Peyer's patch (tissue), 4 donors: ENCODE results near the gene EPS8L1. TPM values are rescaled to one million over a fixed set of nuclear protein-coding genes. Genes with fewer than 3 reads are reported as not detected.
A peak's percentile ranks its signal among the peaks of the same experiment; 100 is the strongest.

Experiments
- DNase-seq, 3 donors: peaks; one replicate each; pipeline ENCODE4 v3.0.0-alpha.2; 2017 to 2019
- H3K27ac ChIP-seq, 4 donors: fragments of 200-600 bp; sonication (generic); one replicate each; pipeline ENCODE4 v1.5.1; 2016 to 2019
- H3K27me3 ChIP-seq, 2 donors: fragments of 200-600 bp; sonication (generic); one replicate each; pipeline ENCODE4 v1.5.1; 2019
- H3K36me3 ChIP-seq, 3 donors: fragments of 200-600 bp; sonication (generic); one replicate each; pipeline ENCODE4 v1.5.1; 2016 to 2019
- H3K4me1 ChIP-seq, 4 donors: fragments of 200-600 bp; sonication (generic); one replicate each; pipeline ENCODE4 v1.5.1; 2016 to 2019
- H3K4me3 ChIP-seq, 4 donors: fragments of 200-600 bp; sonication (generic); 1 replicate in 3 of 4; 2 replicates in 1 of 4; pipeline ENCODE4 v1.5.1; 2016 to 2019; ENCODE audit warnings: mild to moderate bottlenecking in 1 of 4
- H3K9me3 ChIP-seq, 4 donors: fragments of 200-600 bp; sonication (generic); one replicate each; pipeline ENCODE4 v1.5.1; 2016 to 2019; ENCODE audit warnings: mild to moderate bottlenecking in 1 of 4
- POLR2A ChIP-seq, 2 donors: fragments of 450-650 bp; IDR thresholded peaks; one replicate each; pipeline ENCODE4 v1.5.1; 2017; ENCODE audit warnings: antibody characterized with exemption in 2 of 2, mild to moderate bottlenecking in 2 of 2, moderate library complexity in 2 of 2
- total RNA-seq, 4 donors: library from RNA; depleted of rRNA; stranded (reverse); fragments of >200 nt; gene quantifications; one replicate each; pipeline ENCODE4 v1.1.0, GENCODE V29; 2016
- TF ChIP-seq, protein P1 (sequence below), 6 experiments: fragments of 450-650 bp in 4 of 6; fragments of 200-600 bp in 2 of 6; sonication (generic) in 1 of 6; IDR thresholded peaks; one replicate each; pipeline ENCODE4 v1.5.1; 2017 to 2019; ENCODE audit warnings: antibody characterized with exemption in 6 of 6, mild to moderate bottlenecking in 3 of 6, moderate library complexity in 1 of 6

Gene EPS8L1
- total RNA-seq, 4 donors from 2014 or later: 5.0 to 43.8 (median 23.1) TPM

DNA sequence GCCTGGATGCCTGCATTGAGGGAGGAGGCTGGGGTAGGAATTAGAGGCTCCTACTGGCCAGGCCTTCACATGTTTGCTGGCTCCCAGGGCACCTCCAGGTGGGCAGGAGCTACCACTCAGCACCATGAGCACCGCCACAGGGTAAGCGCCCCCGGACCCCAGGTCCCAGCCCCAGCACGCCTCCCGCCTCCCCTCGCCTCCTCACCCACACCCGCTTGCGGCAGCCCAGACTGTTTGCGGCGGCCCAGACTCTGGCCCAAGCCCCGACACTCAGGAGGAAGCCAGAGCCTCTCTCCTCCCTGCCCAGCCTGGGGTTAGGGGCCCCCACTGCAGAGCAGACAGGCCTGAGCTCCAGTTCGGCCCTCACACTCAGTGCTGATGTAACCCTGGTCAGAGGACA lies 652 bp downstream of the EPS8L1 start:
- H3K4me1 ChIP-seq: peaks cover 0 to 14% (median 7%) of the 10 kb centered on the region in 4 donors
- TF ChIP-seq POLR2A (IDR thresholded peaks at IDR 0.05): no peak
- TF ChIP-seq, protein P1, sequence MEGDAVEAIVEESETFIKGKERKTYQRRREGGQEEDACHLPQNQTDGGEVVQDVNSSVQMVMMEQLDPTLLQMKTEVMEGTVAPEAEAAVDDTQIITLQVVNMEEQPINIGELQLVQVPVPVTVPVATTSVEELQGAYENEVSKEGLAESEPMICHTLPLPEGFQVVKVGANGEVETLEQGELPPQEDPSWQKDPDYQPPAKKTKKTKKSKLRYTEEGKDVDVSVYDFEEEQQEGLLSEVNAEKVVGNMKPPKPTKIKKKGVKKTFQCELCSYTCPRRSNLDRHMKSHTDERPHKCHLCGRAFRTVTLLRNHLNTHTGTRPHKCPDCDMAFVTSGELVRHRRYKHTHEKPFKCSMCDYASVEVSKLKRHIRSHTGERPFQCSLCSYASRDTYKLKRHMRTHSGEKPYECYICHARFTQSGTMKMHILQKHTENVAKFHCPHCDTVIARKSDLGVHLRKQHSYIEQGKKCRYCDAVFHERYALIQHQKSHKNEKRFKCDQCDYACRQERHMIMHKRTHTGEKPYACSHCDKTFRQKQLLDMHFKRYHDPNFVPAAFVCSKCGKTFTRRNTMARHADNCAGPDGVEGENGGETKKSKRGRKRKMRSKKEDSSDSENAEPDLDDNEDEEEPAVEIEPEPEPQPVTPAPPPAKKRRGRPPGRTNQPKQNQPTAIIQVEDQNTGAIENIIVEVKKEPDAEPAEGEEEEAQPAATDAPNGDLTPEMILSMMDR (IDR thresholded peaks at IDR 0.05): no peak
- H3K36me3 ChIP-seq: no peaks in the 10 kb centered on the region
- no peaks in the 10 kb centered on the region for H3K27me3 ChIP-seq
- H3K9me3 ChIP-seq: peaks cover 0 to 9% (median 0%) of the 10 kb centered on the region in 4 donors
- no peak for DNase-seq
- peak overlapping the region in 1 of 4 donors; percentile 43 for H3K4me3 ChIP-seq
- H3K27ac ChIP-seq: peak overlapping the region in 1 of 4 donors; percentile 64

DNA sequence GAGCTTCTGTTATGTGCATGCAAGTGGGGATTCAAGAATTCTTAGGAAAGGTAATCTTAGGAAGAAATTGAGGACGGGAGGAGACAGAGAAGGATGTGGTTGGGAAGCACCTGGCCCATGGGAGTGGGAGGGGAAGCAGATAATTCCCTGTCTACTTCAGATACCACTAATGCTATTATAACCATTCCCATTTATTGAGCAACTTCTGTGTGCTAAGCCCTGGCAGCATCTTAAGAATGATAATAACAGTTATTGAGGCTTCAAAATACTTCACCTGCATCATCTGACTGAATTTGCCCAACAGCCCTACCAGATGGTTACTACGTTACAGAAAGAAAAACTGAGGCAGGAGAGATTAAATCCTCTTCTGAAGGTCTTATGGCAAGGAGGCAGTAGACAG lies 1.4 kb downstream of the EPS8L1 start:
- no peaks in the 10 kb centered on the region for H3K36me3 ChIP-seq
- H3K4me1 ChIP-seq: peaks cover 0 to 20% (median 9%) of the 10 kb centered on the region in 4 donors
- H3K9me3 ChIP-seq: peaks cover 0 to 14% (median 0%) of the 10 kb centered on the region in 4 donors
- no peak overlapping the region for H3K27ac ChIP-seq
- TF ChIP-seq, protein P1 (IDR thresholded peaks at IDR 0.05): no peak
- TF ChIP-seq POLR2A (IDR thresholded peaks at IDR 0.05): no peak
- no peak overlapping the region for H3K4me3 ChIP-seq
- H3K27me3 ChIP-seq: peaks cover 0 to 3% of the 10 kb centered on the region in 2 donors
- DNase-seq: no peak

DNA sequence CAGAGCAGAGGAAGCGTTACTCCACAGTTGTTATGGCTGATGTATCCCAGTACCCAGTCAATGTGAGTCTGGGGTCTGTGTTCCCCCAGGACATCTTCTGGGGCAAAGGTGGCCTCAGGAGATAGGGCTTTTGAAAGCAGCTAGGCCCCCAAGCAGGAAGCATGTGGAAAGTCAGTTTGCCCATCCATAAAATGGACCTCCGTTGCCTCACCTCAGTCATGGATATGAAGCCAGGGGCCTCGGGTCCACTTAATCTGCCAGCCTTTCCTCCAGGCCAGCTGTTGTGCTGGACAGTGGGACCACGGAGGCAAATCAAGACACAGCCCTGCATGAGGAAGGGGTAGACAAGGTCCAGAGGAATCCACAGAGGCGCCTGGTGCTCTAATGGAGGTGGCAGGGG lies 3.3 kb downstream of the EPS8L1 start:
- no peak overlapping the region for H3K27ac ChIP-seq
- no peak for TF ChIP-seq POLR2A (IDR thresholded peaks at IDR 0.05)
- TF ChIP-seq, protein P1 (IDR thresholded peaks at IDR 0.05): no peak
- H3K4me3 ChIP-seq: no peak overlapping the region
- peaks cover 0 to 24% (median 9%) of the 10 kb centered on the region in 4 donors for H3K4me1 ChIP-seq
- H3K36me3 ChIP-seq: no peaks in the 10 kb centered on the region
- peaks cover 0 to 21% (median 0%) of the 10 kb centered on the region in 4 donors for H3K9me3 ChIP-seq
- peaks cover 0 to 7% of the 10 kb centered on the region in 2 donors for H3K27me3 ChIP-seq
- no peak for DNase-seq

DNA sequence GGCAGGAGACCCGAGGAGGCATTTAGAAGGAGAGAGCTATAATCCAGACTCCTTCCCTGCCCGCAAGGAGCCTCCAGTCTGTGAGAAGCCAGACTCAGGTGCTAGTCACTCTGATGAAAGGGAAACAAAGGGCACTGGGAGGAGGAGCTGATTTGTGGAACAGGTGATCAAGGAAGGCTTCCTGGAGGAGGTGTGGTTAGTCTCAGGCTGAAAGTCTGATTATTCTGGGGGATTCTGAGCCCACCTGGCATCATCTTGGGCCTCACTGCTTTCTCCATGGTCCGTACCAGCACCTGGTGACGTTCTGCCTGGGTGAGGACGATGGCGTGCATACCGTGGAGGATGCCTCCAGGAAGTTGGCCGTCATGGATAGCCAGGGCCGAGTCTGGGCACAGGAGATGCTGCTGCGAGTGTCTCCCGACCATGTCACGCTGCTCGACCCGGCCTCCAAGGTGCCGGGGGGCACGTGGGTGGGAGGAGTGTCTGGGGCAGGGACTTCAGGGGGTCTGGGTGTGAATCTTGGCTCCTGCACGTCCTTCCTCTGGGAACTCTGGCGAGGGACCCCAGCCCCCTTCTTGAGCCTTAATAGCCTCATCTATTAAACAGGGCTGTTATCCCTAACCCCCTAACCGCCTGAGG lies 3.9 kb downstream of the EPS8L1 start:
- Histone ChIP-seq H3K9me3 (peaks cover 0 to 21% (median 0%) of the 10 kb centered on the region in 4 donors), H3K36me3 (no peaks in the 10 kb centered on the region), H3K27me3 (peaks cover 0 to 7% of the 10 kb centered on the region in 2 donors), H3K4me1 (peaks cover 0 to 24% (median 9%) of the 10 kb centered on the region in 4 donors), H3K27ac (peak overlapping the region in 1 of 4 donors; percentile 89), H3K4me3 (peak overlapping the region in 1 of 4 donors; percentile 62)
- DNase-seq: no peak
- TF ChIP-seq, protein P1 (IDR thresholded peaks at IDR 0.05): no peak
- TF ChIP-seq POLR2A (IDR thresholded peaks at IDR 0.05): no peak

DNA sequence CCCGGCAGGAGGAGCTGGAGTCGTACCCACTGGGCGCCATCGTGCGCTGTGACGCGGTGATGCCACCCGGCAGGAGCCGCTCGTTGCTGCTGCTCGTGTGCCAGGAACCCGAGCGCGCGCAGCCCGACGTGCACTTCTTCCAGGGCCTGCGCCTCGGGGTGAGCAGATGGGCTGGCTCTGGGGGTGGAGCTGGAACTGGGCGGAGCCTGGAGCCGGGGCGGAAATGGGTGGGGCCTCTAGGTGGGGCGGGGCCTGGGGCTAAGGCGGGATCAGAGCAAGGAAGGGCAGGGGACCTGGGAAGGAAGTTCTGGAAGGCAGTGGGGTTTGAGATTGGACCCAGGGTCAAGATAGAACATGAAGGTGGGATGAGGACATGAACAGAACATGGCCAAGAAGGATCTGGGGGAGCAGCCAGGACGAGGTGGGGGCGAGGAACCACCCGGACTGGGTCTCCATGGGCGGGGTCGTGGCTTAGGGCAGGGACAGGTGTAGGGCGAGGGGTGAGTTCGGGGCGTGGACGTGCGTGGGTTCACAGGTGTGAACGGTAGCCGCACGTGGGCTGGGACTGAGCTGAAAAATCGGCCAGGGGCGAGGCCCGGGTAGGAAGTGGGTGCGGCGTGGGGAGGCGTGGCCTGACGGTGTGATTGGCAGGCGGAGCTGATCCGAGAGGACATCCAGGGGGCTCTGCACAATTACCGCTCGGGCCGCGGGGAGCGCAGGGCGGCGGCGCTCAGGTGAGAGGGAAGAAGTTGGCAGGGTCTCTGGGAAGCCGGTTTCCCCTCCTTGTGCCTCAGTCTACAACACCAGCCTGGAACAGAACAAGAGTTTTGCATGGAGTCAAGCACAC lies 4.7 kb downstream of the EPS8L1 start:
- Histone ChIP-seq H3K27me3 (peaks cover 0 to 7% of the 10 kb centered on the region in 2 donors), H3K4me3 (peak overlapping the region; percentile 37 to 62 (median 60)), H3K36me3 (no peaks in the 10 kb centered on the region), H3K9me3 (peaks cover 0 to 21% (median 0%) of the 10 kb centered on the region in 4 donors), H3K27ac (peak overlapping the region in 3 of 4 donors; percentile 64 to 89 (median 71)), H3K4me1 (peaks cover 0 to 24% (median 9%) of the 10 kb centered on the region in 4 donors)
- TF ChIP-seq, protein P1 (IDR thresholded peaks at IDR 0.05): no peak
- peak in 1 of 2 donors; percentile 37 for TF ChIP-seq POLR2A (IDR thresholded peaks at IDR 0.05)
- peak; percentile 48 to 94 (median 90) for DNase-seq
